Keratinocyte (primary cell): ENCODE measurements around the gene NPC2. TPM values are rescaled to one million over a fixed set of nuclear protein-coding genes. Genes with fewer than 3 reads are reported as not detected.

ENCODE experiments used
- DNase-seq: peaks from one replicate; pipeline ENCODE4 v3.0.0-alpha.2; 2011; ENCODE audit warnings: low read depth, missing footprints, low spot score
- FAIRE-seq: peaks from 2 replicates; lab custom pipeline; 2011; peaks lifted over from hg19 to GRCh38; lab: Jason Lieb, UNC
- H2AFZ ChIP-seq: 2 replicates; pipeline ENCODE4 v1.6.0; 2012; ENCODE audit warnings: low read length, control low read depth, inconsistent platforms; ENCODE audit not compliant: control insufficient read depth
- H3K27ac ChIP-seq: 2 replicates; pipeline ENCODE4 v1.5.1; 2011; ENCODE audit warnings: low read length; ENCODE audit not compliant: control insufficient read depth, insufficient read depth
- H3K27me3 ChIP-seq: 3 replicates; pipeline ENCODE4 v1.6.0; 2011; ENCODE audit warnings: low read length; ENCODE audit not compliant: control insufficient read depth, insufficient read depth; ENCODE audit errors: extremely low read depth
- H3K36me3 ChIP-seq, 2 experiments: 2 replicates in 1 of 2; 3 replicates in 1 of 2; pipeline ENCODE4 v1.5.1; 2011; ENCODE audit warnings: low read length in 2 of 2, mild to moderate bottlenecking in 1 of 2; ENCODE audit not compliant: control insufficient read depth in 2 of 2, insufficient read depth in 2 of 2; ENCODE audit errors: extremely low read depth in 1 of 2
- H3K4me1 ChIP-seq: 3 replicates; pipeline ENCODE4 v1.5.1; 2011; ENCODE audit warnings: low read length; ENCODE audit not compliant: control insufficient read depth, insufficient read depth; ENCODE audit errors: extremely low read depth
- H3K4me2 ChIP-seq: 3 replicates; pipeline ENCODE4 v1.6.0; 2011; ENCODE audit warnings: low read depth, low read length; ENCODE audit not compliant: control insufficient read depth, insufficient read depth; ENCODE audit errors: extremely low read depth
- H3K4me3 ChIP-seq, 3 experiments: fragments of 200-600 bp in 1 of 3; sonication (generic) in 1 of 3; 2 replicates in 2 of 3; 3 replicates in 1 of 3; pipeline ENCODE4 v1.5.1; 2011 to 2016; ENCODE audit warnings: low read length in 3 of 3, mild to moderate bottlenecking in 3 of 3, control low read depth in 2 of 3, inconsistent platforms in 1 of 3, low read depth in 1 of 3, mixed read lengths in 1 of 3, mixed run types in 1 of 3, moderate library complexity in 1 of 3; ENCODE audit not compliant: control insufficient read depth in 2 of 3, insufficient read depth in 2 of 3; ENCODE audit errors: extremely low read depth in 1 of 3
- H3K79me2 ChIP-seq: 2 replicates; pipeline ENCODE4 v1.6.0; 2012; ENCODE audit warnings: low read length; ENCODE audit not compliant: control insufficient read depth, insufficient read depth
- H3K9ac ChIP-seq: 3 replicates; pipeline ENCODE4 v1.6.0; 2011; ENCODE audit warnings: low read length; ENCODE audit not compliant: control insufficient read depth, insufficient read depth; ENCODE audit errors: extremely low read depth
- H3K9me1 ChIP-seq: 3 replicates; pipeline ENCODE4 v1.6.0; 2011; ENCODE audit warnings: low read length; ENCODE audit not compliant: control insufficient read depth, insufficient read depth; ENCODE audit errors: extremely low read depth
- H3K9me3 ChIP-seq: 2 replicates; pipeline ENCODE4 v1.5.1; 2012; ENCODE audit warnings: low read depth, low read length; ENCODE audit not compliant: control insufficient read depth
- H4K20me1 ChIP-seq: 3 replicates; pipeline ENCODE4 v1.6.0; 2011; ENCODE audit warnings: low read length; ENCODE audit not compliant: control insufficient read depth, insufficient read depth; ENCODE audit errors: extremely low read depth
- CTCF ChIP-seq, 3 experiments: IDR thresholded peaks in 1 of 3; conservative IDR thresholded peaks in 1 of 3; optimal IDR thresholded peaks in 1 of 3; 2 replicates in 2 of 3; 3 replicates in 1 of 3; pipeline versions ENCODE3 to v1.5.1; 2011; ENCODE audit warnings: low read length in 3 of 3, mild to moderate bottlenecking in 3 of 3, moderate library complexity in 2 of 3, control low read depth in 1 of 3, inconsistent platforms in 1 of 3; ENCODE audit not compliant: insufficient read depth in 2 of 3; ENCODE audit errors: extremely low read depth in 1 of 3
- EZH2 ChIP-seq: IDR thresholded peaks from one replicate; pipeline ENCODE4 v1.6.1; 2012; ENCODE audit warnings: inconsistent platforms, mild to moderate bottlenecking, low read length, moderate library complexity
- dilution Hi-C: fragments of 300-500 bp; cut with MboI; formaldehyde crosslinking; loops from one replicate; pipeline ENCODE4 v1.7.0; 2020; ENCODE audit warnings: low sequenced_read_pairs; ENCODE audit not compliant: extremely low pct_ligation_motif_present
- polyA plus RNA-seq, 5 experiments: library from polyadenylated mRNA; depleted of rRNA in 3 of 5; stranded (reverse) in 3 of 5; stranded (forward) in 1 of 5; unstranded in 1 of 5; fragments of >200 nt; gene quantifications; 1 replicate in 1 of 5; 2 replicates in 3 of 5; 3 replicates in 1 of 5; pipeline versions ENCODE4 v1.2.1 to v1.2.3, GENCODE V29; 2011 to 2012; ENCODE audit warnings: missing spikeins in 2 of 5, low read depth in 1 of 5, low replicate concordance in 1 of 5

The NPC2 gene
- polyA plus RNA-seq, 1 donor (not counting 4 experiments of a cell fraction or from before 2014, with no cell fraction given) = 221 TPM

GRCh38 chr14:74532246-74532645 is 39.1 kb upstream of the NPC2 start:
- FAIRE-seq = no peak
- DNase-seq = no peak
- Histone ChIP-seq H3K27ac (no peak overlapping the region), H4K20me1 (no peaks in the 10 kb centered on the region), H3K27me3 (no peaks in the 10 kb centered on the region), H3K4me2 (no peak overlapping the region), H3K36me3 (peaks cover 19 to 29% of the 10 kb centered on the region in 2 experiments), H3K4me1 (peaks cover 9% of the 10 kb centered on the region), H3K9me1 (no peaks in the 10 kb centered on the region), H3K9ac (no peak overlapping the region), H2AFZ (no peak overlapping the region), H3K9me3 (no peaks in the 10 kb centered on the region), H3K79me2 (no peaks in the 10 kb centered on the region), H3K4me3 (no peak overlapping the region)
- no peak for TF ChIP-seq CTCF (optimal IDR thresholded peaks at IDR 0.05 in 1 of 3, IDR thresholded peaks at IDR 0.05 in 1 of 3, conservative IDR thresholded peaks at IDR 0.05 in 1 of 3; ENCODE audit: extremely low read depth in 1 of 3, insufficient read depth in 2 of 3, low read length in 3 of 3)
- no peak for TF ChIP-seq EZH2
- dilution Hi-C loops = no loop called here

- DNase-seq = no peak
- Histone ChIP-seq H4K20me1 (no peaks in the 10 kb centered on the region), H3K79me2 (no peaks in the 10 kb centered on the region), H3K9ac (no peak overlapping the region), H3K4me1 (peaks cover 9% of the 10 kb centered on the region), H3K9me1 (no peaks in the 10 kb centered on the region), H2AFZ (no peak overlapping the region), H3K27ac (no peak overlapping the region), H3K4me3 (no peak overlapping the region), H3K36me3 (peaks cover 19 to 34% of the 10 kb centered on the region in 2 experiments), H3K27me3 (no peaks in the 10 kb centered on the region), H3K9me3 (no peaks in the 10 kb centered on the region), H3K4me2 (no peak overlapping the region)
- peak; percentile 36 for FAIRE-seq
- dilution Hi-C loops = no loop called here
- peak in 2 of 3 experiments; percentile 24 to 50 for TF ChIP-seq CTCF (optimal IDR thresholded peaks at IDR 0.05 in 1 of 3, IDR thresholded peaks at IDR 0.05 in 1 of 3, conservative IDR thresholded peaks at IDR 0.05 in 1 of 3; ENCODE audit: extremely low read depth in 1 of 3, insufficient read depth in 2 of 3, low read length in 3 of 3)
- TF ChIP-seq EZH2 = no peak
Observed at GRCh38 chr14:74531467-74531866, 38.4 kb upstream of the NPC2 start.
